ENCODE results near the gene EPN3. TPM values are rescaled to one million over a fixed set of nuclear protein-coding genes. Genes with fewer than 3 reads are reported as not detected.

Gene EPN3
- total RNA-seq, 2 experiments from 2014 or later = 0.28 TPM; not detected in 1

GRCh38 chr17:50573866-50574611, 41.5 kb downstream of the EPN3 start:
- TF ChIP-seq EZH2phosphoT487 (IDR thresholded peaks at IDR 0.05; ENCODE audit: borderline replicate concordance, low read depth, low read length) = no peak
- TF ChIP-seq, protein P1, sequence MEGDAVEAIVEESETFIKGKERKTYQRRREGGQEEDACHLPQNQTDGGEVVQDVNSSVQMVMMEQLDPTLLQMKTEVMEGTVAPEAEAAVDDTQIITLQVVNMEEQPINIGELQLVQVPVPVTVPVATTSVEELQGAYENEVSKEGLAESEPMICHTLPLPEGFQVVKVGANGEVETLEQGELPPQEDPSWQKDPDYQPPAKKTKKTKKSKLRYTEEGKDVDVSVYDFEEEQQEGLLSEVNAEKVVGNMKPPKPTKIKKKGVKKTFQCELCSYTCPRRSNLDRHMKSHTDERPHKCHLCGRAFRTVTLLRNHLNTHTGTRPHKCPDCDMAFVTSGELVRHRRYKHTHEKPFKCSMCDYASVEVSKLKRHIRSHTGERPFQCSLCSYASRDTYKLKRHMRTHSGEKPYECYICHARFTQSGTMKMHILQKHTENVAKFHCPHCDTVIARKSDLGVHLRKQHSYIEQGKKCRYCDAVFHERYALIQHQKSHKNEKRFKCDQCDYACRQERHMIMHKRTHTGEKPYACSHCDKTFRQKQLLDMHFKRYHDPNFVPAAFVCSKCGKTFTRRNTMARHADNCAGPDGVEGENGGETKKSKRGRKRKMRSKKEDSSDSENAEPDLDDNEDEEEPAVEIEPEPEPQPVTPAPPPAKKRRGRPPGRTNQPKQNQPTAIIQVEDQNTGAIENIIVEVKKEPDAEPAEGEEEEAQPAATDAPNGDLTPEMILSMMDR (conservative IDR thresholded peaks at IDR 0.05; ENCODE audit: low read length) = no peak
- H3K36me3 ChIP-seq (ENCODE audit: insufficient read depth, low read length) = no peaks in the 10 kb centered on the region
- POLR2A ChIA-PET = no interaction called here
- no peak for DNase-seq (ENCODE audit: low spot score)
- H3K27ac ChIP-seq (ENCODE audit: low read depth, low read length, poor library complexity, severe bottlenecking) = no peak overlapping the region
- H3K9me3 ChIP-seq (ENCODE audit: low read length) = no peaks in the 10 kb centered on the region
- no TSS peak for BruUV-seq (replicated peaks)
- no peak overlapping the region for H3K4me3 ChIP-seq (ENCODE audit: low read depth, low read length, poor library complexity, severe bottlenecking)
- no peaks in the 10 kb centered on the region for H4K20me1 ChIP-seq (ENCODE audit: insufficient read depth, low read length)
- H3K79me2 ChIP-seq (ENCODE audit: insufficient read depth, low read depth, low read length) = no peaks in the 10 kb centered on the region
- H3K4me2 ChIP-seq (ENCODE audit: low read length) = no peak overlapping the region
- no peaks in the 10 kb centered on the region for H3K9me2 ChIP-seq (ENCODE audit: insufficient read depth, low read length)
- no peaks in the 10 kb centered on the region for H3K4me1 ChIP-seq (ENCODE audit: insufficient read depth, low read length, poor library complexity, severe bottlenecking)
- no peak overlapping the region for H2AFZ ChIP-seq (ENCODE audit: low read length)
- intact Hi-C loops (cut with micrococcal nuclease; ENCODE audit: unreplicated experiment) = no loop called here
- CTCF ChIA-PET (ENCODE audit: unreplicated experiment) = no interaction called here

DNA sequence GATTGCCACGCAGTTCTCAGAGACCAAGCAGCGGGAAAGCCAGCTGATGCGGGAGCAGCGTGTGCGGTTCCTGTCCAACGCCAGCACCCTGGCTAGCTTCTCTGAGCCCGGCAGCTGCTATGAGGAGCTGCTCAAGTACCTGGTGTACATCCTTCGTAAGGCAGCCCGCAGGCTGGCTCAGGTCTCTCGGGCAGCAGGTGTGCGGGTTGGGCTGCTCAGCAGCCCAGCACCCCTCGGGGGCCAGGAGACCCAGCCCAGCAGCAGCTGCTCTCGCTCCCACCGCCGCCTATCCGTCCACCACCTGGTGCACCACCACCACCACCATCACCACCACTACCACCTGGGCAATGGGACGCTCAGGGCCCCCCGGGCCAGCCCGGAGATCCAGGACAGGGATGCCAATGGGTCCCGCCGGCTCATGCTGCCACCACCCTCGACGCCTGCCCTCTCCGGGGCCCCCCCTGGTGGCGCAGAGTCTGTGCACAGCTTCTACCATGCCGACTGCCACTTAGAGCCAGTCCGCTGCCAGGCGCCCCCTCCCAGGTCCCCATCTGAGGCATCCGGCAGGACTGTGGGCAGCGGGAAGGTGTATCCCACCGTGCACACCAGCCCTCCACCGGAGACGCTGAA, 43.2 kb downstream of the EPN3 start:
- ChIA-PET POLR2A (no interaction called here), CTCF (ENCODE audit: unreplicated experiment) (no interaction called here)
- intact Hi-C loops (cut with micrococcal nuclease; ENCODE audit: unreplicated experiment) = no loop called here
- Histone ChIP-seq H3K4me3 (ENCODE audit: low read depth, low read length, poor library complexity, severe bottlenecking) (no peak overlapping the region), H3K9me2 (ENCODE audit: insufficient read depth, low read length) (no peaks in the 10 kb centered on the region), H3K27ac (ENCODE audit: low read depth, low read length, poor library complexity, severe bottlenecking) (no peak overlapping the region), H3K79me2 (ENCODE audit: insufficient read depth, low read depth, low read length) (no peaks in the 10 kb centered on the region), H3K4me1 (ENCODE audit: insufficient read depth, low read length, poor library complexity, severe bottlenecking) (no peaks in the 10 kb centered on the region), H3K9me3 (ENCODE audit: low read length) (no peaks in the 10 kb centered on the region), H4K20me1 (ENCODE audit: insufficient read depth, low read length) (no peaks in the 10 kb centered on the region), H3K36me3 (ENCODE audit: insufficient read depth, low read length) (no peaks in the 10 kb centered on the region), H3K4me2 (ENCODE audit: low read length) (no peak overlapping the region), H2AFZ (ENCODE audit: low read length) (no peak overlapping the region)
- DNase-seq (ENCODE audit: low spot score) = no peak
- BruUV-seq (replicated peaks) = no TSS peak
- TF ChIP-seq, protein P1 (conservative IDR thresholded peaks at IDR 0.05; ENCODE audit: low read length) = 0 out of 2 replicates have a peak, but pooled peaks have one; percentile 22
- no peak for TF ChIP-seq EZH2phosphoT487 (IDR thresholded peaks at IDR 0.05; ENCODE audit: borderline replicate concordance, low read depth, low read length)

DNA sequence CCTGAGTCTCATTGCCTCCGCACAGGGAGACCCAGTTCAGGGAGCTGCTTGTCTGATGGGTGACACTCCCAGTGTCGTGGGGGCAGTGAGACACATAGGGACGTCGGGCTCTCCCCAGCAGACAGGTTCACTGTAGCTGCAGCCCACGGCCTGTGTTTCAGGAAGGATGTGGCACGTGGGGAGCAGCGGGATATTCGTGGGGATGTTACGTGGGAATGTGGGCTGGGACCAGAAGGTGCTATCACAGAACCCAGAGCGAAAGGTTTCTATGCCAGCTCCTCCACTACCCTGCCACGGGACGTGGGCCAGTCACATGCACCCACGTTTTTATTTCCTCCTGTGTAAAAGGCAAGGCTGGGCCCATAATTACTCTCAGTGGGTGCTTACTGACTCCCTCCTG, 44.3 kb downstream of the EPN3 start:
- DNase-seq (ENCODE audit: low spot score) = no peak
- TF ChIP-seq, protein P1 (conservative IDR thresholded peaks at IDR 0.05; ENCODE audit: low read length) = no peak
- TF ChIP-seq EZH2phosphoT487 (IDR thresholded peaks at IDR 0.05; ENCODE audit: borderline replicate concordance, low read depth, low read length) = no peak
- BruUV-seq (replicated peaks) = no TSS peak

More for the DNA sequence above, 44.3 kb downstream of the EPN3 start:
- no peak overlapping the region for H3K27ac ChIP-seq (ENCODE audit: low read depth, low read length, poor library complexity, severe bottlenecking)
- no peaks in the 10 kb centered on the region for H3K9me3 ChIP-seq (ENCODE audit: low read length)
- intact Hi-C loops (cut with micrococcal nuclease; ENCODE audit: unreplicated experiment) = no loop called here
- no peak overlapping the region for H3K4me2 ChIP-seq (ENCODE audit: low read length)
- no peak overlapping the region for H2AFZ ChIP-seq (ENCODE audit: low read length)
- no peaks in the 10 kb centered on the region for H3K79me2 ChIP-seq (ENCODE audit: insufficient read depth, low read depth, low read length)
- POLR2A ChIA-PET = no interaction called here
- CTCF ChIA-PET (ENCODE audit: unreplicated experiment) = no interaction called here
- H4K20me1 ChIP-seq (ENCODE audit: insufficient read depth, low read length) = no peaks in the 10 kb centered on the region
- no peaks in the 10 kb centered on the region for H3K9me2 ChIP-seq (ENCODE audit: insufficient read depth, low read length)
- no peaks in the 10 kb centered on the region for H3K4me1 ChIP-seq (ENCODE audit: insufficient read depth, low read length, poor library complexity, severe bottlenecking)
- no peak overlapping the region for H3K4me3 ChIP-seq (ENCODE audit: low read depth, low read length, poor library complexity, severe bottlenecking)
- H3K36me3 ChIP-seq (ENCODE audit: insufficient read depth, low read length) = no peaks in the 10 kb centered on the region

All from OCI-LY7 (cell line).